Loucy (cell line): ENCODE results near the gene DCUN1D3.

ENCODE experiments used
- H2AFZ ChIP-seq: fragments of 200-600 bp; sonication (generic); 2 replicates; pipeline ENCODE4 v1.6.0; 2016; ENCODE audit warnings: antibody characterized with exemption, mild to moderate bottlenecking, low read length, moderate library complexity
- H3F3A ChIP-seq: fragments of 200-600 bp; 2 replicates; pipeline ENCODE4 v1.6.0; 2016; ENCODE audit warnings: antibody characterized with exemption, low read depth, mild to moderate bottlenecking
- H3K27me3 ChIP-seq: fragments of 200-600 bp; sonication (generic); 2 replicates; pipeline ENCODE4 v1.6.1; 2014; ENCODE audit warnings: low read length, mild to moderate bottlenecking; ENCODE audit not compliant: insufficient read depth, poor library complexity, severe bottlenecking
- H3K36me3 ChIP-seq: fragments of 200-600 bp; sonication (generic); 2 replicates; pipeline ENCODE4 v1.6.1; 2016; ENCODE audit warnings: low read length; ENCODE audit not compliant: insufficient read depth
- H3K4me1 ChIP-seq: fragments of 200-600 bp; sonication (generic); 2 replicates; pipeline ENCODE4 v1.5.1; 2014; ENCODE audit warnings: low read length, mild to moderate bottlenecking; ENCODE audit not compliant: insufficient read depth, poor library complexity, severe bottlenecking
- H3K4me2 ChIP-seq: fragments of 200-600 bp; sonication (generic); 2 replicates; pipeline ENCODE4 v1.6.0; 2014; ENCODE audit warnings: antibody characterized with exemption, low read length, low read depth, mild to moderate bottlenecking; ENCODE audit not compliant: poor library complexity, severe bottlenecking
- H3K4me3 ChIP-seq: fragments of 200-600 bp; sonication (generic); 2 replicates; pipeline ENCODE4 v1.5.1; 2014; ENCODE audit warnings: low read length, mild to moderate bottlenecking, mixed read lengths; ENCODE audit not compliant: poor library complexity, severe bottlenecking
- H3K79me2 ChIP-seq: fragments of 200-600 bp; sonication (generic); 2 replicates; pipeline ENCODE4 v1.6.1; 2014; ENCODE audit warnings: low read length; ENCODE audit not compliant: insufficient read depth
- H3K9ac ChIP-seq: fragments of 200-600 bp; sonication (generic); 2 replicates; pipeline ENCODE4 v1.6.0; 2014; ENCODE audit warnings: mild to moderate bottlenecking, low read depth, low read length, moderate library complexity; ENCODE audit not compliant: poor library complexity, severe bottlenecking
- H3K9me2 ChIP-seq: fragments of 200-600 bp; sonication (generic); replicated peaks from 2 replicates; pipeline ENCODE4 v1.6.1; 2016; ENCODE audit warnings: low read depth, low read length, mixed read lengths
- H3K9me3 ChIP-seq: fragments of 200-600 bp; sonication (generic); 2 replicates; pipeline ENCODE4 v1.6.1; 2014; ENCODE audit warnings: mild to moderate bottlenecking, antibody characterized with exemption, low read length, low read depth; ENCODE audit not compliant: insufficient read depth
- H4K20me1 ChIP-seq: fragments of 200-600 bp; sonication (generic); 2 replicates; pipeline ENCODE4 v1.6.0; 2014; ENCODE audit warnings: antibody characterized with exemption, low read length, mild to moderate bottlenecking; ENCODE audit not compliant: insufficient read depth, poor library complexity, severe bottlenecking
- EZH2phosphoT487 ChIP-seq: fragments of 200-600 bp; IDR thresholded peaks from 2 replicates; pipeline ENCODE4 v1.6.1; 2018; ENCODE audit warnings: antibody characterized with exemption, mild to moderate bottlenecking, moderate library complexity, borderline replicate concordance
- TF ChIP-seq, protein P1 (sequence below): fragments of 200-600 bp; sonication (generic); conservative IDR thresholded peaks from 2 replicates; pipeline ENCODE4 v1.5.1; 2014; ENCODE audit warnings: mild to moderate bottlenecking, antibody characterized with exemption, low read length

DCUN1D3 gene

DNA sequence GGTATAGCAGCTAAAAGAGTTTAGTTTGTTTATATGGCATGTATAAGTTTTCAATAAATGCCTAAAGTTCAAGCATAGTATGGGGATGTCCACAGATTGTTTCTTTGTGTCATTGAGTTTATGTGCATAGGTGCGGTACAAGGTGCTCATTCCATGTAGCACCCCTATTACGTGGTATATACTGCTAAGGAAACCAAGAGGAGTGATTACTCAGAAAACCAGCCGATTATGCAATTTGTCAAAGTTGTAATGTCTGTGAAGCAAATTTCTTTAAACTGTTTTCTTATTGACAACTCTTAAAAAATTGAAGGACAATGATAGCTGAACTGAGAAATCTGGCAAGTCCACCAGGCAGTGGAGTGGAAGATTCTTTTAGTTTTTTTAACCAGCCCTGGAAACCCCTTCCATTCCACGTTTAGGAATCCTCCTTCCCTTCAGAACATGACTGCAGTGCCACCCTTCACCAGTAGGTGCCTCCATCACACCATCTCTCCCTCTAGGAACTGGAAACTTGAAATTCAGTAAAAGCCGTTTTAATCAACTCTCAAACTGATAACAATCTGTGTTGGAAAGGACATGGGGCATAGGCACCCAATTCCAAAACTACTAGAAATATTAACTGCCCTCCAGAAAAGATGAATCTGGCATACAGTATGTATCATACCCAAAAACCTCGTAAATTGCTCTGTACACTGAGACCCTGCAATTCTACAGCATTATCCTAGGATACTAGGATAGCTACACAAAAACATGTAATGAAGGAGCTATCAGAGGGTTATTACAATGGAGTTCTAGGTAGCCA is 50.4 kb downstream of the DCUN1D3 start:
- peaks cover 30% of the 10 kb centered on the region for H3K4me1 ChIP-seq
- no peaks in the 10 kb centered on the region for H4K20me1 ChIP-seq
- H3K36me3 ChIP-seq, result peaks cover 20% of the 10 kb centered on the region; the same call in 1 of the 2 replicates
- 0 out of 2 replicates have a peak, but pooled peaks cover 2% of the 10 kb centered on the region for H3F3A ChIP-seq
- no peak overlapping the region for H3K4me3 ChIP-seq
- no peak overlapping the region for H2AFZ ChIP-seq
- no peaks in the 10 kb centered on the region for H3K79me2 ChIP-seq
- no peaks in the 10 kb centered on the region for H3K9me2 ChIP-seq
- no peak overlapping the region for H3K4me2 ChIP-seq
- no peak overlapping the region for H3K9ac ChIP-seq
- no peaks in the 10 kb centered on the region for H3K27me3 ChIP-seq
- no peaks in the 10 kb centered on the region for H3K9me3 ChIP-seq
- TF ChIP-seq EZH2phosphoT487, result no peak
- TF ChIP-seq, protein P1, sequence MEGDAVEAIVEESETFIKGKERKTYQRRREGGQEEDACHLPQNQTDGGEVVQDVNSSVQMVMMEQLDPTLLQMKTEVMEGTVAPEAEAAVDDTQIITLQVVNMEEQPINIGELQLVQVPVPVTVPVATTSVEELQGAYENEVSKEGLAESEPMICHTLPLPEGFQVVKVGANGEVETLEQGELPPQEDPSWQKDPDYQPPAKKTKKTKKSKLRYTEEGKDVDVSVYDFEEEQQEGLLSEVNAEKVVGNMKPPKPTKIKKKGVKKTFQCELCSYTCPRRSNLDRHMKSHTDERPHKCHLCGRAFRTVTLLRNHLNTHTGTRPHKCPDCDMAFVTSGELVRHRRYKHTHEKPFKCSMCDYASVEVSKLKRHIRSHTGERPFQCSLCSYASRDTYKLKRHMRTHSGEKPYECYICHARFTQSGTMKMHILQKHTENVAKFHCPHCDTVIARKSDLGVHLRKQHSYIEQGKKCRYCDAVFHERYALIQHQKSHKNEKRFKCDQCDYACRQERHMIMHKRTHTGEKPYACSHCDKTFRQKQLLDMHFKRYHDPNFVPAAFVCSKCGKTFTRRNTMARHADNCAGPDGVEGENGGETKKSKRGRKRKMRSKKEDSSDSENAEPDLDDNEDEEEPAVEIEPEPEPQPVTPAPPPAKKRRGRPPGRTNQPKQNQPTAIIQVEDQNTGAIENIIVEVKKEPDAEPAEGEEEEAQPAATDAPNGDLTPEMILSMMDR, result peak; percentile 100

DNA sequence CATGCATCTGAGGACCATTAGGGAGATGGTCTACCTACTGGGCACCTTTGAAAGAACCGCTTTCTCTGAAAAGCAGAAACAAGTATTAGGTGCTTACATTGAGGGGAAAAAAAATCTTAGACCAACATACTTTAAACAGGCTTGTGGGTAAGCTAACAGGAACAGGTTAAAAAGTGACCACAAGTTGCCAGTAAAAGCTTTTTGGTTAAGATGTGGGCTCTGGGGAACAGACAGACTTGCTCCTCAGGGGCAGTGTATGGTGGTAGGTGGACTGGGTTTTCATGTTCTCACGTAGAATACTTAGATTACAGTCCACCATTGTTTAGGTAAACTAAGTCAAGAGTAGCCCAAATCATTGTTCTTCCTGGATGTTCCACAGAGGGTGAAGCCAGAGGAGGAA is 52.6 kb downstream of the DCUN1D3 start:
- no peak overlapping the region for H3K4me3 ChIP-seq
- no peaks in the 10 kb centered on the region for H4K20me1 ChIP-seq
- 0 out of 2 replicates have a peak, but pooled peaks cover 11% of the 10 kb centered on the region for H3F3A ChIP-seq
- no peak for TF ChIP-seq EZH2phosphoT487
- TF ChIP-seq, protein P1, result no peak
- no peak overlapping the region for H2AFZ ChIP-seq
- H3K79me2 ChIP-seq, result no peaks in the 10 kb centered on the region
- H3K9me2 ChIP-seq, result no peaks in the 10 kb centered on the region
- H3K9ac ChIP-seq, result peak overlapping the region; percentile 18
- H3K27me3 ChIP-seq, result no peaks in the 10 kb centered on the region
- peaks cover 20% of the 10 kb centered on the region; the same call in 1 of the 2 replicates for H3K36me3 ChIP-seq
- H3K4me2 ChIP-seq, result peak overlapping the region; percentile 21
- H3K4me1 ChIP-seq, result peaks cover 46% of the 10 kb centered on the region
- no peaks in the 10 kb centered on the region for H3K9me3 ChIP-seq

DNA sequence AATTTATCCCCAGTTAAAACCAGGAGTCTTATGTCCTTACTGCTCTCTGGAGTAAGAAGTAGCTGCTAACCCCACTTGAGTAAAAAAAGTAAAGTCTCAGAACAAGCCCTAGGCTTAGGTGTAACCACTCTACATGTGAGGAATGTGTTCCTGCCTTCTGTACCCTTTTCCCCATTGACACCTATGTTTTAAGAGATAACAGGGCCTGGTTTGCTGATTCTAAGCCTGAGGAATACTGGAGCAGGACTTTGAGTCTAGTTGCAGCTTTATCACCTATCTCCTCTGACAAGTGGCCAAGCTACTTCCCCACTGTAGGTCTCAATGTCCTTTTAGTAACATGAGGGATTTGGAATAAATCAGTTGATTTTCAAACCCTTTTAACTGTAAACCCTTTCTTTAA is 53.6 kb downstream of the DCUN1D3 start:
- TF ChIP-seq, protein P1, result no peak
- no peak for TF ChIP-seq EZH2phosphoT487
- Histone ChIP-seq H3K4me1 (peaks cover 46% of the 10 kb centered on the region), H3K4me3 (no peak overlapping the region), H3K79me2 (no peaks in the 10 kb centered on the region), H3K9me2 (no peaks in the 10 kb centered on the region), H3K9ac (no peak overlapping the region), H3F3A (0 out of 2 replicates have a peak, but pooled peaks cover 11% of the 10 kb centered on the region), H4K20me1 (no peaks in the 10 kb centered on the region), H3K4me2 (no peak overlapping the region), H2AFZ (no peak overlapping the region), H3K9me3 (no peaks in the 10 kb centered on the region), H3K27me3 (no peaks in the 10 kb centered on the region), H3K36me3 (peaks cover 27% of the 10 kb centered on the region; the same call in 1 of the 2 replicates)
